H9 (cell line): ENCODE measurements around the gene TMOD1. TPM values are rescaled to one million over a fixed set of nuclear protein-coding genes. Genes with fewer than 3 reads are reported as not detected.
"Not testable (repeated sequence)": the region's sequence is repeated elsewhere in the genome, so short reads cannot be mapped to it uniquely, and the experiment has no call there.

Experiments used
- DNase-seq: peaks from one replicate; pipeline ENCODE4 v3.0.0-alpha.2; 2017
- H2AFZ ChIP-seq: one replicate; pipeline ENCODE4 v1.6.1; 2013; ENCODE audit warnings: mild to moderate bottlenecking, low read length, control low read depth, moderate library complexity
- H2AK5ac ChIP-seq: 2 replicates; pipeline ENCODE4 v1.6.1; 2013; ENCODE audit warnings: low read length, control low read depth, mixed read lengths; ENCODE audit not compliant: insufficient read length
- H2BK120ac ChIP-seq: one replicate; pipeline ENCODE4 v1.6.1; 2013; ENCODE audit warnings: low read depth, mild to moderate bottlenecking, low read length, control low read depth, inconsistent platforms; ENCODE audit not compliant: poor library complexity, severe bottlenecking
- H2BK12ac ChIP-seq: 2 replicates; pipeline ENCODE4 v1.6.1; 2013; ENCODE audit warnings: low read length, control low read depth, mixed read lengths, low read depth; ENCODE audit not compliant: insufficient read length
- H2BK15ac ChIP-seq: 2 replicates; pipeline ENCODE4 v1.6.1; 2013; ENCODE audit warnings: low read depth, low read length, control low read depth
- H2BK20ac ChIP-seq: one replicate; pipeline ENCODE4 v1.6.1; 2013; ENCODE audit warnings: low read depth, mild to moderate bottlenecking, low read length, control low read depth, inconsistent platforms; ENCODE audit not compliant: poor library complexity, severe bottlenecking
- H2BK5ac ChIP-seq: 2 replicates; pipeline ENCODE4 v1.6.1; 2013; ENCODE audit warnings: low read length, control low read depth, mixed read lengths; ENCODE audit not compliant: insufficient read length
- H3K14ac ChIP-seq: 2 replicates; pipeline ENCODE4 v1.6.1; 2013; ENCODE audit warnings: low read length, control low read depth; ENCODE audit not compliant: insufficient read depth
- H3K18ac ChIP-seq: 2 replicates; pipeline ENCODE4 v1.6.1; 2013; ENCODE audit warnings: low read depth, mild to moderate bottlenecking, mixed read lengths, low read length, control low read depth; ENCODE audit not compliant: insufficient read length
- H3K23ac ChIP-seq: 2 replicates; pipeline ENCODE4 v1.6.1; 2013; ENCODE audit warnings: low read length, control low read depth, mixed read lengths, low read depth; ENCODE audit not compliant: insufficient read length
- H3K23me2 ChIP-seq: 2 replicates; pipeline ENCODE4 v1.6.1; 2013; ENCODE audit warnings: low read depth, mild to moderate bottlenecking, mixed read lengths, low read length, control low read depth; ENCODE audit not compliant: insufficient read length, poor library complexity, severe bottlenecking
- H3K27ac ChIP-seq: 2 replicates; pipeline ENCODE4 v1.5.1; 2013; ENCODE audit warnings: low read length, control low read depth, mixed read lengths, low read depth; ENCODE audit not compliant: insufficient read length
- H3K27me3 ChIP-seq: 2 replicates; pipeline ENCODE4 v1.6.1; 2013; ENCODE audit warnings: low read length, control low read depth, inconsistent platforms; ENCODE audit not compliant: insufficient read depth
- H3K4ac ChIP-seq: 2 replicates; pipeline ENCODE4 v1.6.1; 2013; ENCODE audit warnings: low read depth, mild to moderate bottlenecking, control low read depth, inconsistent platforms, low read length, moderate library complexity
- H3K4me1 ChIP-seq: 2 replicates; pipeline ENCODE4 v1.6.1; 2013; ENCODE audit warnings: low read length, control low read depth, inconsistent platforms; ENCODE audit not compliant: insufficient read depth
- H3K4me2 ChIP-seq: 2 replicates; pipeline ENCODE4 v1.6.1; 2013; ENCODE audit warnings: low read length, control low read depth, mixed read lengths; ENCODE audit not compliant: insufficient read length, insufficient read depth
- H3K56ac ChIP-seq: 2 replicates; pipeline ENCODE4 v1.6.1; 2013; ENCODE audit warnings: low read depth, mild to moderate bottlenecking, mixed read lengths, low read length, control low read depth; ENCODE audit not compliant: insufficient read length
- H3K79me1 ChIP-seq: 2 replicates; pipeline ENCODE4 v1.6.1; 2013; ENCODE audit warnings: low read depth, mild to moderate bottlenecking, moderate library complexity, low read length, control low read depth, inconsistent platforms; ENCODE audit not compliant: insufficient read depth, poor library complexity, severe bottlenecking
- H3K79me2 ChIP-seq: 2 replicates; pipeline ENCODE4 v1.6.1; 2013; ENCODE audit warnings: low read length, control low read depth, inconsistent platforms; ENCODE audit not compliant: insufficient read depth
- H3K9ac ChIP-seq: 2 replicates; pipeline ENCODE4 v1.6.1; 2013; ENCODE audit warnings: low read length, control low read depth, mixed read lengths; ENCODE audit not compliant: insufficient read length; ENCODE audit errors: extremely low read depth
- H3K9me3 ChIP-seq: one replicate; pipeline ENCODE4 v1.6.1; 2013; ENCODE audit warnings: low read depth, low read length, inconsistent platforms; ENCODE audit not compliant: control insufficient read depth
- H3T11ph ChIP-seq: one replicate; pipeline ENCODE4 v1.6.1; 2013; ENCODE audit warnings: mild to moderate bottlenecking, low read length, control low read depth, inconsistent platforms
- H4K20me1 ChIP-seq: one replicate; pipeline ENCODE4 v1.6.1; 2013; ENCODE audit not compliant: control insufficient read depth, insufficient read length, insufficient read depth
- H4K5ac ChIP-seq: 2 replicates; pipeline ENCODE4 v1.6.1; 2013; ENCODE audit warnings: low read depth, mild to moderate bottlenecking, mixed read lengths, low read length, control low read depth; ENCODE audit not compliant: insufficient read length
- H4K8ac ChIP-seq: replicated peaks from 2 replicates; pipeline ENCODE4 v1.6.1; 2013; ENCODE audit warnings: low read length, control low read depth, mixed read lengths, low read depth; ENCODE audit not compliant: insufficient read length
- H4K91ac ChIP-seq: 2 replicates; pipeline ENCODE4 v1.6.1; 2013; ENCODE audit warnings: low read depth, mild to moderate bottlenecking, moderate library complexity, mixed read lengths, low read length, control low read depth; ENCODE audit not compliant: insufficient read length
- H3K27ac Mint-ChIP-seq, 3 experiments: 2 replicates in 2 of 3; 3 replicates in 1 of 3; pipeline ENCODE4 v1.8.0; 2020 to 2021; ENCODE audit warnings: mixed read lengths in 3 of 3, mild to moderate bottlenecking in 1 of 3, moderate library complexity in 1 of 3
- H3K27me3 Mint-ChIP-seq: 2 replicates; pipeline ENCODE4 v1.8.0; 2021; ENCODE audit warnings: low read depth, mild to moderate bottlenecking, moderate library complexity, mixed read lengths
- H3K36me3 Mint-ChIP-seq, 3 experiments: 2 replicates in 2 of 3; 3 replicates in 1 of 3; pipeline ENCODE4 v1.8.0; 2020 to 2021; ENCODE audit warnings: low read depth in 3 of 3, mixed read lengths in 3 of 3; ENCODE audit not compliant: insufficient read depth in 1 of 3
- H3K4me1 Mint-ChIP-seq, 2 experiments: 2 replicates each; pipeline ENCODE4 v1.8.0; 2020; ENCODE audit warnings: mixed read lengths in 2 of 2
- H3K4me3 Mint-ChIP-seq, 2 experiments: 2 replicates in 1 of 2; 3 replicates in 1 of 2; pipeline ENCODE4 v1.8.0; 2020 to 2021; ENCODE audit warnings: mild to moderate bottlenecking in 2 of 2, mixed read lengths in 2 of 2, moderate library complexity in 1 of 2
- H3K9me3 Mint-ChIP-seq, 2 experiments: 2 replicates in 1 of 2; 3 replicates in 1 of 2; pipeline ENCODE4 v1.8.0; 2020; ENCODE audit warnings: mild to moderate bottlenecking in 2 of 2, mixed read lengths in 2 of 2, moderate library complexity in 1 of 2
- WGBS: extraction: QIAGEN DNeasy Blood & Tissue Kit; methylation state at CpG from one replicate; pipeline ENCODE4 v1.1.7; 2013; ENCODE audit warnings: missing lambda C conversion rate, low lambda C conversion rate, mixed read lengths; ENCODE audit not compliant: insufficient read length; ENCODE audit errors: extremely low coverage; 5-methylcytosine and 5-hydroxymethylcytosine counted together
- total RNA-seq: library from RNA; stranded (reverse); gene quantifications from 2 replicates; pipeline ENCODE4 v1.2.1, GENCODE V29; 2021

The TMOD1 gene
- total RNA-seq, 1 experiment from 2014 or later: 0.98 TPM

DNA sequence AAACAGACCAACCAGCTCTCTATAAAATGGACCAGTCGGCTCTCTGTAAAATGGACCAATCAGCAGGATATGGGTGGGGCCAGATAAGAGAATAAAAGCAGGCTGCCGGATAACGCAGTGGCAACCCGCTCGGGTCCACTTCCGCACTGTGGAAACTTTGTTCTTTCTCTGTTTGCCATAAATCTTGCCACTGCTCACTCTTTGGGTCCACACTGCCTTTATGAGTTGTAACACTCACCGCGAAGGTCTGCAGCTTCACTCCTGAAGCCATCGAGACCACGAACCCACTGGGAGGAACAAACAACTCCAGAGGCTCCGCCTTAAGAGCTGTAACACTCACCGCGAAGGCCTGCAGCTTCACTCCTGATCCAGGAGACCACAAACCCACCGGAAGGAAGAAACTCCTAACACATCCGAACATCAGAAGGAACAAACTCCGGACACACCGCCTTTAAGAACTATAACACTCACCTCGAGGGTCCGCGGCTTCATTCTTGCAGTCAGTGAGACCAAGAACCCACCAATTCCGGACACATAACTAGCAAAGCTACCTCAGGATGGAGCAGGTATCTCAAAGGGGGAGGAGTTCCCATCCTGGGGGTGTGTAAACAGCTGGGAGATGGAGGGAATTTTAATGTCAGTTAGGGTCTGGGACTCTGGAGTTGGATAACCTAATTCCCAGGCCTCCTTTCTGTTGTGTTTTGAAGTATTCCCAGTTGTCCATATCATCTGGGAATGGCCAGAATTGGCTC lies 73.6 kb downstream of the TMOD1 start:
- H3K9me3 Mint-ChIP-seq, H2BK120ac ChIP-seq, H3K4me3 Mint-ChIP-seq, H3K4me1 ChIP-seq, H3K79me1 ChIP-seq, H2AFZ ChIP-seq, H3K4me1 Mint-ChIP-seq, H3K23ac ChIP-seq, H3K18ac ChIP-seq, DNase-seq, H3K27me3 Mint-ChIP-seq, H2BK5ac ChIP-seq, H3K9ac ChIP-seq, H3K9me3 ChIP-seq, H2AK5ac ChIP-seq, H3K27me3 ChIP-seq, H2BK15ac ChIP-seq, H4K91ac ChIP-seq, H3K4me2 ChIP-seq, H3K27ac Mint-ChIP-seq, H3T11ph ChIP-seq, H3K56ac ChIP-seq, H2BK20ac ChIP-seq, H3K4ac ChIP-seq, H3K27ac ChIP-seq, H3K79me2 ChIP-seq, H2BK12ac ChIP-seq, H4K5ac ChIP-seq, H3K36me3 Mint-ChIP-seq, H4K8ac ChIP-seq, H3K14ac ChIP-seq, H3K23me2 ChIP-seq, H4K20me1 ChIP-seq: not testable (repeated sequence)
- no CpG with 5 or more reads among the region's 21 CpGs for WGBS
